ENCODE data around the gene TBC1D9B.

DNA sequence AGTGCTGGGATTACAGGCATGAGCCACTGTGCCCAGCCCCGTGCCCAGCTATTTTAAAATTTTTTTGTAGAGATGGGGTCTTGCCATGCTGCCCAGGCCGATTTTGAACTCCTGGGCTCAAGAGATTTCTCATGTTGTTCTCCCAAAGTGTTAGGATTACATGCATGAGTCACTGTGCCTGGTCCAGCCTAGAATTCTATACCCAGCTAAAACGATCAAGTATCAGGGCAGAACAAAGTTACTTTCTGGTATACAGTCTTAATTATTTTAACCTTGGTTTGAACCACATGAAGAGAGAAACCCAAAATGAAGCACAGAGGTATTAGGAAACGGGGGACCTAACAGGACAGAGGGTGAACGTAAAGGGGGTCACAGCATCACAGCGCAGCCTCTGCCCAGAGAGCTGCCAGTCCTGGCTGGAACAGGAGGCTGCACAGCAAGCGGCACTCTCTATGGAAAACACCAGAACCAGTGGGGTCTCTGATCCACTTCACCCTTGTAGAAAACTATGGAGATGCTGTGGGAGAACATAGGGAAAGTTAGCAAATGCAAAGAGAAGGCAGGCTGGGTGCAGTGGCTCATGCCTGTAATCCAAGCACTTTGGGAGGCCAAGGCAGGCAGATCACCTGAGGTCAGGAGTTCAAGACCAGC, 76.8 kb downstream of the TBC1D9B start:
- TF ChIP-seq, protein P1, sequence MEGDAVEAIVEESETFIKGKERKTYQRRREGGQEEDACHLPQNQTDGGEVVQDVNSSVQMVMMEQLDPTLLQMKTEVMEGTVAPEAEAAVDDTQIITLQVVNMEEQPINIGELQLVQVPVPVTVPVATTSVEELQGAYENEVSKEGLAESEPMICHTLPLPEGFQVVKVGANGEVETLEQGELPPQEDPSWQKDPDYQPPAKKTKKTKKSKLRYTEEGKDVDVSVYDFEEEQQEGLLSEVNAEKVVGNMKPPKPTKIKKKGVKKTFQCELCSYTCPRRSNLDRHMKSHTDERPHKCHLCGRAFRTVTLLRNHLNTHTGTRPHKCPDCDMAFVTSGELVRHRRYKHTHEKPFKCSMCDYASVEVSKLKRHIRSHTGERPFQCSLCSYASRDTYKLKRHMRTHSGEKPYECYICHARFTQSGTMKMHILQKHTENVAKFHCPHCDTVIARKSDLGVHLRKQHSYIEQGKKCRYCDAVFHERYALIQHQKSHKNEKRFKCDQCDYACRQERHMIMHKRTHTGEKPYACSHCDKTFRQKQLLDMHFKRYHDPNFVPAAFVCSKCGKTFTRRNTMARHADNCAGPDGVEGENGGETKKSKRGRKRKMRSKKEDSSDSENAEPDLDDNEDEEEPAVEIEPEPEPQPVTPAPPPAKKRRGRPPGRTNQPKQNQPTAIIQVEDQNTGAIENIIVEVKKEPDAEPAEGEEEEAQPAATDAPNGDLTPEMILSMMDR (IDR thresholded peaks at IDR 0.05), result no peak
- TF ChIP-seq POLR2A (IDR thresholded peaks at IDR 0.05), result no peak

All from thyroid gland (tissue), 4 donors.